ENCODE data around the gene CREBRF.

The CREBRF gene

GRCh38 chr5:173140769-173141168 lies 84.6 kb downstream of the CREBRF start:
- Histone ChIP-seq H3K79me2 (ENCODE audit: insufficient read depth, low read depth) (no peaks in the 10 kb centered on the region), H3K27me3 (ENCODE audit: insufficient read depth, low read depth) (no peaks in the 10 kb centered on the region), H2AFZ (ENCODE audit: low read depth) (no peak overlapping the region), H4K20me1 (ENCODE audit: insufficient read depth) (no peaks in the 10 kb centered on the region), H3K27ac (no peak overlapping the region), H3K4me1 (ENCODE audit: low read depth, poor library complexity, severe bottlenecking) (peaks cover 8% of the 10 kb centered on the region), H3K36me3 (ENCODE audit: insufficient read depth) (no peaks in the 10 kb centered on the region), H3K4me2 (no peak overlapping the region), H3K9ac (no peak overlapping the region), H3K4me3 (IDR thresholded peaks at IDR 0.05; ENCODE audit: insufficient read depth, low read depth, low read length) (no peak overlapping the region)
- TF ChIP-seq CTCF (conservative IDR thresholded peaks at IDR 0.05; ENCODE audit: low read depth, low read length), result no peak

- no peaks in the 10 kb centered on the region for H4K20me1 ChIP-seq (ENCODE audit: insufficient read depth)
- H3K4me3 ChIP-seq (IDR thresholded peaks at IDR 0.05; ENCODE audit: insufficient read depth, low read depth, low read length), result no peak overlapping the region
- H3K27ac ChIP-seq, result no peak overlapping the region
- peak overlapping the region; percentile 15; the same call in 1 of the 2 replicates for H3K4me2 ChIP-seq
- H3K27me3 ChIP-seq (ENCODE audit: insufficient read depth, low read depth), result no peaks in the 10 kb centered on the region
- H3K9ac ChIP-seq, result no peak overlapping the region
- no peaks in the 10 kb centered on the region for H3K36me3 ChIP-seq (ENCODE audit: insufficient read depth)
- no peaks in the 10 kb centered on the region for H3K79me2 ChIP-seq (ENCODE audit: insufficient read depth, low read depth)
- peak overlapping the region; percentile 88 for H2AFZ ChIP-seq (ENCODE audit: low read depth)
- peaks cover 8% of the 10 kb centered on the region for H3K4me1 ChIP-seq (ENCODE audit: low read depth, poor library complexity, severe bottlenecking)
- TF ChIP-seq CTCF (conservative IDR thresholded peaks at IDR 0.05; ENCODE audit: low read depth, low read length), result no peak
Measured at GRCh38 chr5:173143567-173143966, 87.4 kb downstream of the CREBRF start.

DNA sequence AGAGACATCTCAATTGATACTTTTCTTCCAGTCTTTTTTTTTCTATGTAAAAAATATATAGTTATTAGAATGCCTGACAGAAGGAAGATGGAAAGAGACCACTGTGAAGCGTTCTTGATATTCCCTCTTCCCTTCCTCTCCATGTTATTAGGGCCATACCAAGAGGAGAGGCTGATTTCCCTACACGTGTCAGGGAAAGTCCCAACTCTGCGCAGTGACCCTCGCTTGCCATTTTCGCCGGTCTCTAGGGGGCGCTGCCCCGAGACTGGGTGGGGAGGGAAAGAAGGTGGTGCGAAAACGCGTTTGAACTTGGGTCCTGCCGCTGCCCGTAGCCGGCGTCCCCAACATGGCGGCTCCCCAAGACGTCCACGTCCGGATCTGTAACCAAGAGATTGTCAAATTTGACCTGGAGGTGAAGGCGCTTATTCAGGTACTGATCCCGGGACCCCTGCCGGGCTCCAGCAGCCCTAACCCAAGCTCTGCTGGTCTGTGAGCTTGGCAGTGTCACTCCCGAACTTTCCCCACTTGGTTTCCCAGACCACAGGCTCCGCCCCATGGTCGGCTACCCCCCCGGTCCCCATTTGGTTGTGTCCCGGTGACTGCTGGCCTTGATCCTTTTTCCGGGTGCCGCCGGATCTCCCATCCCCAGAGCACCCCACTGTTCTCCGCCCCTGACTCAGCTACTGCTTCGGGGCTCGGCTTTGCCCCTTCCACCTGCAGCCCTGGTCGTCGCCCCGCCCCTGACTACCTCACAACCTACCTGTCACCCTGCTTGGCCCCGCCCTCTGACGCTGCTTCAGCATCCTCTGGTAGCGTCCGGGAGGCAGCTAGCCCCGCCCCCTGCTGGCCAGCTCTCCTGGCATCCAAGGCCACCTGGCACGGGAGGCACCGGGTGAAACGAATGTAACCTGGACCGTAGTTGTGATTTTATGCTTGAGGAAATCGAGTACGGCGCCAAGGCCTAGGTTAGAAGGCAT lies 88.3 kb downstream of the CREBRF start, which contains the start of gene BNIP1:
Gene BNIP1 (plus strand): TSS at position 332 of the 977 bp plus-strand sequence. CDS start 15 bp downstream, at position 347.
- Histone ChIP-seq H3K4me1 (ENCODE audit: low read depth, poor library complexity, severe bottlenecking) (peaks cover 8% of the 10 kb centered on the region), H4K20me1 (ENCODE audit: insufficient read depth) (no peaks in the 10 kb centered on the region), H3K79me2 (ENCODE audit: insufficient read depth, low read depth) (no peaks in the 10 kb centered on the region), H3K27me3 (ENCODE audit: insufficient read depth, low read depth) (no peaks in the 10 kb centered on the region), H3K4me3 (IDR thresholded peaks at IDR 0.05; ENCODE audit: insufficient read depth, low read depth, low read length) (no peak within 1 kb of the TSS), H3K27ac (peak within 1 kb of the TSS; percentile 67), H3K4me2 (peak within 1 kb of the TSS; percentile 23; the same call in 1 of the 2 replicates), H3K36me3 (ENCODE audit: insufficient read depth) (no peaks in the 10 kb centered on the region), H3K9ac (peak within 1 kb of the TSS; percentile 81), H2AFZ (ENCODE audit: low read depth) (peak within 1 kb of the TSS; percentile 88)
- TF ChIP-seq CTCF (conservative IDR thresholded peaks at IDR 0.05; ENCODE audit: low read depth, low read length), result peak; percentile 63

DNA sequence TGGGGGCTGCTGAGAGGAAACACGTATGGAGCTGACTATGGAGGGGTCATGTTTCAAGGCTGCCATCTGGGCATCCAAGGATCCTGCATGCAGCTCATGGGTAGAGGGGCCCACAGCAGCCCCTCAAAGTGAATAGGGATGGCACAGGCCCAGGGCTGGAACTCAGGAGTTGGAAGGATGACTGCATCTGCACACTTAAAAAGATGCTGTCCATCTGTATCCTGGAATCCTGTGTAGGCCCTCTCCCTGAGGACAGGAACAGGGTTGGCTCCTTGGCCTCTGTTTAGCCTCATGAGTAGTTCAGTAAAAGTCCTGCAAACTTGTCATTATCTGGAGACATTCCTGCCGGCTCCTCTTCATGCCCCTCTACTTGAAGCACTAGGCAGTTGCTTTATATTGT lies 92.2 kb downstream of the CREBRF start:
- Histone ChIP-seq H3K4me3 (IDR thresholded peaks at IDR 0.05; ENCODE audit: insufficient read depth, low read depth, low read length) (no peak overlapping the region), H3K9ac (no peak overlapping the region), H4K20me1 (ENCODE audit: insufficient read depth) (no peaks in the 10 kb centered on the region), H3K27ac (no peak overlapping the region), H3K4me2 (no peak overlapping the region), H3K79me2 (ENCODE audit: insufficient read depth, low read depth) (no peaks in the 10 kb centered on the region), H3K4me1 (ENCODE audit: low read depth, poor library complexity, severe bottlenecking) (peaks cover 8% of the 10 kb centered on the region), H2AFZ (ENCODE audit: low read depth) (no peak overlapping the region), H3K27me3 (ENCODE audit: insufficient read depth, low read depth) (no peaks in the 10 kb centered on the region), H3K36me3 (ENCODE audit: insufficient read depth) (no peaks in the 10 kb centered on the region)
- TF ChIP-seq CTCF (conservative IDR thresholded peaks at IDR 0.05; ENCODE audit: low read depth, low read length), result no peak
